Liver (tissue), 3 donors: Measurements from ENCODE around the gene STOML2.

Experiments used
- EGR1 ChIP-seq, 2 donors: IDR thresholded peaks; 2 replicates each; pipeline ENCODE4 v1.6.1; 2016 to 2018; ENCODE audit warnings: antibody characterized with exemption in 2 of 2, low read depth in 2 of 2
- GABPA ChIP-seq, 2 donors: IDR thresholded peaks in 1 of 2; conservative IDR thresholded peaks in 1 of 2; 2 replicates each; pipeline ENCODE4 v1.6.1; 2016; ENCODE audit warnings: antibody characterized with exemption in 2 of 2, mild to moderate bottlenecking in 1 of 2, moderate library complexity in 1 of 2
- HNF4A ChIP-seq, 2 donors: conservative IDR thresholded peaks; 2 replicates each; pipeline ENCODE4 v1.6.1; 2016; ENCODE audit warnings: antibody characterized with exemption in 2 of 2, mild to moderate bottlenecking in 2 of 2
- HNF4G ChIP-seq: IDR thresholded peaks from 2 replicates; pipeline ENCODE4 v1.6.1; 2016; ENCODE audit warnings: antibody characterized with exemption
- JUND ChIP-seq, 2 donors: IDR thresholded peaks; 2 replicates each; pipeline ENCODE4 v1.6.1; 2016; ENCODE audit warnings: antibody characterized with exemption in 2 of 2
- RAD21 ChIP-seq, 2 donors: IDR thresholded peaks; 2 replicates each; pipeline ENCODE4 v1.6.1; 2016; ENCODE audit warnings: antibody characterized with exemption in 2 of 2, mild to moderate bottlenecking in 2 of 2
- SP1 ChIP-seq: IDR thresholded peaks from 2 replicates; pipeline ENCODE4 v1.6.1; 2018; ENCODE audit warnings: antibody characterized with exemption, mild to moderate bottlenecking
- TAF1 ChIP-seq: conservative IDR thresholded peaks from 2 replicates; pipeline ENCODE4 v1.6.1; 2016; ENCODE audit warnings: antibody characterized with exemption, mild to moderate bottlenecking
- YY1 ChIP-seq: IDR thresholded peaks from 2 replicates; pipeline ENCODE4 v1.6.1; 2016; ENCODE audit warnings: antibody characterized with exemption, mild to moderate bottlenecking
- TF ChIP-seq, protein P1 (sequence below): fragments of 150-350 bp; IDR thresholded peaks from 2 replicates; pipeline ENCODE4 v1.5.1; 2017; ENCODE audit warnings: improper control_type of control experiment, low read depth, low read length; ENCODE audit not compliant: missing input control
- TF ChIP-seq, protein P2 (sequence below): IDR thresholded peaks from 2 replicates; pipeline ENCODE4 v1.6.1; 2016; ENCODE audit warnings: antibody characterized with exemption
- TF ChIP-seq, protein P3 (sequence below): IDR thresholded peaks from 2 replicates; pipeline ENCODE4 v1.6.1; 2016; ENCODE audit warnings: antibody characterized with exemption, mild to moderate bottlenecking
- TF ChIP-seq, protein P4 (sequence below): IDR thresholded peaks from 2 replicates; pipeline ENCODE4 v1.6.1; 2016; ENCODE audit warnings: antibody characterized with exemption
- TF ChIP-seq, protein P5 (sequence below): IDR thresholded peaks from 2 replicates; pipeline ENCODE4 v1.6.1; 2016; ENCODE audit warnings: antibody characterized with exemption
- donor health status: healthy.
- donor health status: healthy.

DNA sequence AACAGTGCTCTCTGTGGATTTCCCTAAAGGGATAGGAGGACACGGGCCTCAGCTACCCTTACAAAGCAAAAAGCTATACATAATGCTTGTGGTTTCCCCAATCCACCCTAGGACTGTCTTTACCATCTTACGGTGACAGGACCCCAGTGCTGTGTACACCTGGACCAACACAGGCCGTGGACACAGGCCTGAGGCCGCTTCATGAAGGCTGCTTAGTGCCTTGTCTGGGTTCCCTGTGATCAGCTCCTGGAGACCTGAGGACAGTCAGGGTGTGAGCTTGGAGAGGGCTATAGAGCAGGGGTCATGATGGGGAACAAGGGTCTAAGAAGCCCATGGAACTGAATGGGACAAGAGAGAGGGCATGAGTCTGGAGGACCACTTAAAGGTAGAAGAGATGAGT lies 26.1 kb downstream of the STOML2 start:
- TF ChIP-seq, protein P1, sequence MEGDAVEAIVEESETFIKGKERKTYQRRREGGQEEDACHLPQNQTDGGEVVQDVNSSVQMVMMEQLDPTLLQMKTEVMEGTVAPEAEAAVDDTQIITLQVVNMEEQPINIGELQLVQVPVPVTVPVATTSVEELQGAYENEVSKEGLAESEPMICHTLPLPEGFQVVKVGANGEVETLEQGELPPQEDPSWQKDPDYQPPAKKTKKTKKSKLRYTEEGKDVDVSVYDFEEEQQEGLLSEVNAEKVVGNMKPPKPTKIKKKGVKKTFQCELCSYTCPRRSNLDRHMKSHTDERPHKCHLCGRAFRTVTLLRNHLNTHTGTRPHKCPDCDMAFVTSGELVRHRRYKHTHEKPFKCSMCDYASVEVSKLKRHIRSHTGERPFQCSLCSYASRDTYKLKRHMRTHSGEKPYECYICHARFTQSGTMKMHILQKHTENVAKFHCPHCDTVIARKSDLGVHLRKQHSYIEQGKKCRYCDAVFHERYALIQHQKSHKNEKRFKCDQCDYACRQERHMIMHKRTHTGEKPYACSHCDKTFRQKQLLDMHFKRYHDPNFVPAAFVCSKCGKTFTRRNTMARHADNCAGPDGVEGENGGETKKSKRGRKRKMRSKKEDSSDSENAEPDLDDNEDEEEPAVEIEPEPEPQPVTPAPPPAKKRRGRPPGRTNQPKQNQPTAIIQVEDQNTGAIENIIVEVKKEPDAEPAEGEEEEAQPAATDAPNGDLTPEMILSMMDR, result no peak
- TF ChIP-seq, protein P2, sequence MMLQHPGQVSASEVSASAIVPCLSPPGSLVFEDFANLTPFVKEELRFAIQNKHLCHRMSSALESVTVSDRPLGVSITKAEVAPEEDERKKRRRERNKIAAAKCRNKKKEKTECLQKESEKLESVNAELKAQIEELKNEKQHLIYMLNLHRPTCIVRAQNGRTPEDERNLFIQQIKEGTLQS, result no peak
- TF ChIP-seq RAD21 (IDR thresholded peaks at IDR 0.05) (no peak), GABPA (IDR thresholded peaks at IDR 0.05 in 1 of 2, conservative IDR thresholded peaks at IDR 0.05 in 1 of 2) (no peak), EGR1 (IDR thresholded peaks at IDR 0.05; ENCODE audit: low read depth in 2 of 2) (no peak), TAF1 (no peak), YY1 (no peak), JUND (IDR thresholded peaks at IDR 0.05) (no peak), HNF4G (no peak), SP1 (no peak), HNF4A (conservative IDR thresholded peaks at IDR 0.05) (no peak)
- TF ChIP-seq, protein P3, sequence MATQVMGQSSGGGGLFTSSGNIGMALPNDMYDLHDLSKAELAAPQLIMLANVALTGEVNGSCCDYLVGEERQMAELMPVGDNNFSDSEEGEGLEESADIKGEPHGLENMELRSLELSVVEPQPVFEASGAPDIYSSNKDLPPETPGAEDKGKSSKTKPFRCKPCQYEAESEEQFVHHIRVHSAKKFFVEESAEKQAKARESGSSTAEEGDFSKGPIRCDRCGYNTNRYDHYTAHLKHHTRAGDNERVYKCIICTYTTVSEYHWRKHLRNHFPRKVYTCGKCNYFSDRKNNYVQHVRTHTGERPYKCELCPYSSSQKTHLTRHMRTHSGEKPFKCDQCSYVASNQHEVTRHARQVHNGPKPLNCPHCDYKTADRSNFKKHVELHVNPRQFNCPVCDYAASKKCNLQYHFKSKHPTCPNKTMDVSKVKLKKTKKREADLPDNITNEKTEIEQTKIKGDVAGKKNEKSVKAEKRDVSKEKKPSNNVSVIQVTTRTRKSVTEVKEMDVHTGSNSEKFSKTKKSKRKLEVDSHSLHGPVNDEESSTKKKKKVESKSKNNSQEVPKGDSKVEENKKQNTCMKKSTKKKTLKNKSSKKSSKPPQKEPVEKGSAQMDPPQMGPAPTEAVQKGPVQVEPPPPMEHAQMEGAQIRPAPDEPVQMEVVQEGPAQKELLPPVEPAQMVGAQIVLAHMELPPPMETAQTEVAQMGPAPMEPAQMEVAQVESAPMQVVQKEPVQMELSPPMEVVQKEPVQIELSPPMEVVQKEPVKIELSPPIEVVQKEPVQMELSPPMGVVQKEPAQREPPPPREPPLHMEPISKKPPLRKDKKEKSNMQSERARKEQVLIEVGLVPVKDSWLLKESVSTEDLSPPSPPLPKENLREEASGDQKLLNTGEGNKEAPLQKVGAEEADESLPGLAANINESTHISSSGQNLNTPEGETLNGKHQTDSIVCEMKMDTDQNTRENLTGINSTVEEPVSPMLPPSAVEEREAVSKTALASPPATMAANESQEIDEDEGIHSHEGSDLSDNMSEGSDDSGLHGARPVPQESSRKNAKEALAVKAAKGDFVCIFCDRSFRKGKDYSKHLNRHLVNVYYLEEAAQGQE, result no peak
- TF ChIP-seq, protein P4, sequence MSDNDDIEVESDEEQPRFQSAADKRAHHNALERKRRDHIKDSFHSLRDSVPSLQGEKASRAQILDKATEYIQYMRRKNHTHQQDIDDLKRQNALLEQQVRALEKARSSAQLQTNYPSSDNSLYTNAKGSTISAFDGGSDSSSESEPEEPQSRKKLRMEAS, result no peak
- TF ChIP-seq, protein P5, sequence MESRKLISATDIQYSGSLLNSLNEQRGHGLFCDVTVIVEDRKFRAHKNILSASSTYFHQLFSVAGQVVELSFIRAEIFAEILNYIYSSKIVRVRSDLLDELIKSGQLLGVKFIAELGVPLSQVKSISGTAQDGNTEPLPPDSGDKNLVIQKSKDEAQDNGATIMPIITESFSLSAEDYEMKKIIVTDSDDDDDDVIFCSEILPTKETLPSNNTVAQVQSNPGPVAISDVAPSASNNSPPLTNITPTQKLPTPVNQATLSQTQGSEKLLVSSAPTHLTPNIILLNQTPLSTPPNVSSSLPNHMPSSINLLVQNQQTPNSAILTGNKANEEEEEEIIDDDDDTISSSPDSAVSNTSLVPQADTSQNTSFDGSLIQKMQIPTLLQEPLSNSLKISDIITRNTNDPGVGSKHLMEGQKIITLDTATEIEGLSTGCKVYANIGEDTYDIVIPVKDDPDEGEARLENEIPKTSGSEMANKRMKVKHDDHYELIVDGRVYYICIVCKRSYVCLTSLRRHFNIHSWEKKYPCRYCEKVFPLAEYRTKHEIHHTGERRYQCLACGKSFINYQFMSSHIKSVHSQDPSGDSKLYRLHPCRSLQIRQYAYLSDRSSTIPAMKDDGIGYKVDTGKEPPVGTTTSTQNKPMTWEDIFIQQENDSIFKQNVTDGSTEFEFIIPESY, result no peak
